Eye (tissue), 1 donor: ENCODE results near the gene LRRC15.

ENCODE experiments used
- DNase-seq: peaks from one replicate; pipeline ENCODE4 v3.0.0-alpha.2; 2015

The LRRC15 gene

GRCh38 chr3:194329583-194329965, 40.0 kb downstream of the LRRC15 start:
- no peak for DNase-seq

GRCh38 chr3:194328942-194329582, 40.5 kb downstream of the LRRC15 start:
- no peak for DNase-seq

- peak; percentile 81 for DNase-seq
Measured at GRCh38 chr3:194328053-194328657, 41.4 kb downstream of the LRRC15 start.

- peak; percentile 78 for DNase-seq
Measured at GRCh38 chr3:194327218-194328052, 42.1 kb downstream of the LRRC15 start.

GRCh38 chr3:194326968-194327217, 42.6 kb downstream of the LRRC15 start:
- DNase-seq = peak; percentile 75

- no peak for DNase-seq
Measured at GRCh38 chr3:194326192-194326967, 43.2 kb downstream of the LRRC15 start.

GRCh38 chr3:194325424-194326153, 44.0 kb downstream of the LRRC15 start:
- DNase-seq = peak; percentile 46

GRCh38 chr3:194324823-194325327, 44.7 kb downstream of the LRRC15 start:
- no peak for DNase-seq

GRCh38 chr3:194323785-194324735, 45.5 kb downstream of the LRRC15 start:
- DNase-seq = peak; percentile 81

GRCh38 chr3:194322678-194323211, 46.8 kb downstream of the LRRC15 start:
- no peak for DNase-seq

GRCh38 chr3:194321693-194322640, 47.6 kb downstream of the LRRC15 start:
- no peak for DNase-seq

- DNase-seq = no peak
Measured at GRCh38 chr3:194320744-194321243, 48.7 kb downstream of the LRRC15 start.

GRCh38 chr3:194320100-194320499, 49.4 kb downstream of the LRRC15 start:
- DNase-seq = no peak

GRCh38 chr3:194318511-194319161, 50.9 kb downstream of the LRRC15 start:
- no peak for DNase-seq

GRCh38 chr3:194316918-194317317, 52.6 kb downstream of the LRRC15 start:
- DNase-seq = no peak

GRCh38 chr3:194315965-194316361, 53.6 kb downstream of the LRRC15 start:
- no peak for DNase-seq

GRCh38 chr3:194315088-194315964, 54.2 kb downstream of the LRRC15 start:
- peak; percentile 96 for DNase-seq
